CD4-positive, alpha-beta T cell treated with Interleukin-17A for 1 hour (primary cell): ENCODE results near the gene GCM1.

Source experiments
- DNase-seq: peaks from one replicate; pipeline ENCODE4 v3.0.0-alpha.2; 2020

Gene GCM1

GRCh38 chr6:53144802-53145201 lies 3.8 kb downstream of the GCM1 start:
- DNase-seq, result no peak

- DNase-seq, result no peak
These were observed 4.9 kb downstream of the GCM1 start for GRCh38 chr6:53143710-53144109.

GRCh38 chr6:53142810-53143209 lies 5.8 kb downstream of the GCM1 start:
- no peak for DNase-seq

- DNase-seq, result no peak
These were observed 8.7 kb downstream of the GCM1 start for GRCh38 chr6:53139841-53140413.

- no peak for DNase-seq
These were observed 12.5 kb downstream of the GCM1 start for GRCh38 chr6:53136000-53136609.

GRCh38 chr6:53134601-53135235 lies 13.9 kb downstream of the GCM1 start:
- DNase-seq, result no peak

GRCh38 chr6:53133961-53134360 lies 14.7 kb downstream of the GCM1 start:
- no peak for DNase-seq

GRCh38 chr6:53130569-53131290 lies 17.9 kb downstream of the GCM1 start:
- DNase-seq, result no peak

- no peak for DNase-seq
These were observed 19.8 kb downstream of the GCM1 start for GRCh38 chr6:53128842-53129241.

- no peak for DNase-seq
These were observed 23.4 kb downstream of the GCM1 start for GRCh38 chr6:53125276-53125675.

- no peak for DNase-seq
These were observed 24.4 kb downstream of the GCM1 start for GRCh38 chr6:53124131-53124800.

GRCh38 chr6:53119772-53120409 lies 28.8 kb downstream of the GCM1 start:
- no peak for DNase-seq

- DNase-seq, result no peak
These were observed 29.3 kb downstream of the GCM1 start for GRCh38 chr6:53119349-53119748.

- DNase-seq, result no peak
These were observed 32.9 kb downstream of the GCM1 start for GRCh38 chr6:53115741-53116140.

- DNase-seq, result no peak
These were observed 33.5 kb downstream of the GCM1 start for GRCh38 chr6:53115113-53115512.

GRCh38 chr6:53113742-53114141 lies 34.9 kb downstream of the GCM1 start:
- DNase-seq, result no peak

GRCh38 chr6:53112871-53113270 lies 35.8 kb downstream of the GCM1 start:
- no peak for DNase-seq

GRCh38 chr6:53112404-53112803 lies 36.2 kb downstream of the GCM1 start:
- DNase-seq, result no peak

GRCh38 chr6:53111865-53112264 lies 36.8 kb downstream of the GCM1 start:
- DNase-seq, result no peak

GRCh38 chr6:53109612-53110011 lies 39.0 kb downstream of the GCM1 start:
- DNase-seq, result no peak

GRCh38 chr6:53107091-53107490 lies 41.5 kb downstream of the GCM1 start:
- no peak for DNase-seq

GRCh38 chr6:53104916-53105315 lies 43.7 kb downstream of the GCM1 start:
- DNase-seq, result no peak
